ENCODE data around the gene CNTNAP2. TPM values are rescaled to one million over a fixed set of nuclear protein-coding genes. Genes with fewer than 3 reads are reported as not detected.

CNTNAP2 gene
- total RNA-seq, 1 experiment from 2014 or later: 60.0 TPM

DNA sequence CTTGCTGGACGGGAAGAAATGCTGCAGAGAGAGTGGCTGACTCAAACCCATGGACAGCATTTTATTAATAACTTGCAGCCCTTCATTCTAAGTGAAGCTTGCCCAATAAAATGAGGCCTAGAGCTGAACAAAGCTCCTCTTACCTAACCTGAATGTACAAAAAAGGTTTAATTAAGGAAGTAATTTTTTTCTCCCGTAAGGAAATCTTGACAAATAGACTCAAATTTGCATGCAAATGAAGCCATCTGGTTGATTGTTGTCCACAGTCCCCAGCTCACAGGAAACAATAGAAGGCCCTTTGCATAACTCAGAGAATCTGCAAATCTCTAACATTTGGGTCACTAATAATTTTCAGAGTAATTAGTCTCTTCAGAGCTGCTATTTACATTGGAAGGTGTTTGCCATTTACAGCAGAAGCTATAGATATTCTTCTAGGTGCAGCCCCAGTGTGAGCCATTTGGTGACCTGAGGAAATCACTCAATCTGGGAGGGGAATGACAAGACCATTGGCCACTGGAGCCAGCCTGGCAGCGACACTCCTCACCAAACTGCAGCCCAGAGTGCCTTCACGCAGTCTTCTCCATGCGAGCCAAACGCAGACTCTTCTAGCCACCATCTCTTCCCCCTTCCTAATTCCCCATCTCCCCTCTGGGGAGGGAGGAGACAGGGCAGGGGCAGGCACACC is 1991.0 kb downstream of the CNTNAP2 start:
- Histone ChIP-seq H3K27me3 (replicated peaks; ENCODE audit: insufficient read depth, low read depth, low read length, poor library complexity) (no peaks in the 10 kb centered on the region), H3K9me3 (ENCODE audit: low read depth, low read length, poor library complexity, severe bottlenecking) (no peaks in the 10 kb centered on the region), H3K4me3 (ENCODE audit: low read depth, low read length, poor library complexity, severe bottlenecking) (no peak overlapping the region), H3K27ac (ENCODE audit: low read depth, low read length, poor library complexity, severe bottlenecking) (no peak overlapping the region), H3K36me3 (ENCODE audit: insufficient read depth, low read length, poor library complexity, severe bottlenecking) (no peaks in the 10 kb centered on the region), H3K4me1 (ENCODE audit: insufficient read depth, low read length, poor library complexity, severe bottlenecking) (no peaks in the 10 kb centered on the region)
- DNase-seq (ENCODE audit: low spot score): no peak
- ChIA-PET POLR2A (ENCODE audit: low non-redundant PET) (no interaction called here), CTCF (no interaction called here)
- intact Hi-C loops (cut with micrococcal nuclease; ENCODE audit: unreplicated experiment): no loop called here
- BruUV-seq (replicated peaks): no TSS peak
- TF ChIP-seq, protein P1, sequence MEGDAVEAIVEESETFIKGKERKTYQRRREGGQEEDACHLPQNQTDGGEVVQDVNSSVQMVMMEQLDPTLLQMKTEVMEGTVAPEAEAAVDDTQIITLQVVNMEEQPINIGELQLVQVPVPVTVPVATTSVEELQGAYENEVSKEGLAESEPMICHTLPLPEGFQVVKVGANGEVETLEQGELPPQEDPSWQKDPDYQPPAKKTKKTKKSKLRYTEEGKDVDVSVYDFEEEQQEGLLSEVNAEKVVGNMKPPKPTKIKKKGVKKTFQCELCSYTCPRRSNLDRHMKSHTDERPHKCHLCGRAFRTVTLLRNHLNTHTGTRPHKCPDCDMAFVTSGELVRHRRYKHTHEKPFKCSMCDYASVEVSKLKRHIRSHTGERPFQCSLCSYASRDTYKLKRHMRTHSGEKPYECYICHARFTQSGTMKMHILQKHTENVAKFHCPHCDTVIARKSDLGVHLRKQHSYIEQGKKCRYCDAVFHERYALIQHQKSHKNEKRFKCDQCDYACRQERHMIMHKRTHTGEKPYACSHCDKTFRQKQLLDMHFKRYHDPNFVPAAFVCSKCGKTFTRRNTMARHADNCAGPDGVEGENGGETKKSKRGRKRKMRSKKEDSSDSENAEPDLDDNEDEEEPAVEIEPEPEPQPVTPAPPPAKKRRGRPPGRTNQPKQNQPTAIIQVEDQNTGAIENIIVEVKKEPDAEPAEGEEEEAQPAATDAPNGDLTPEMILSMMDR (conservative IDR thresholded peaks at IDR 0.05; ENCODE audit: low read depth, low read length): no peak
- TF ChIP-seq EZH2 (IDR thresholded peaks at IDR 0.05; ENCODE audit: borderline replicate concordance, low read depth, low read length, poor library complexity, severe bottlenecking): no peak

DNA sequence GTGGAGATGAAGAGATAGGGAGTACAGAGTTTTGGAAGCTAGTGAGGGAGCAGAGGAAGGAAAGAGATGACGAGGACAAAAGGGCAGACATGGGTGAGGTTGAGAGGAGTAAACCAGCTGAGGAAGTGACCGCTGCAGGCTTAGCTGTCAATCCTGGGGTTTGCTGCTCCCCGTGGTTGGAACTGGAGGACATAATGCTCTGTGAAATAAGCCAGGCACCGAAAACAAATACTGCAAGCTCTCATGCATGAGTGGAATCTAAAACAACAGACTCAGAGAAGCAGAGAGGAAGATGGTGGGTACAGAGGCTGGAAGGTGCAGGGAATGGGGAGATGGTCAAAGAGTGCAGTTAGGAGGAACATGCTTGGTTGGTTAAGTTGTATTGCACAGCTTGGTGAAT is 1991.8 kb downstream of the CNTNAP2 start:
- Histone ChIP-seq H3K9me3 (ENCODE audit: low read depth, low read length, poor library complexity, severe bottlenecking) (no peaks in the 10 kb centered on the region), H3K27me3 (replicated peaks; ENCODE audit: insufficient read depth, low read depth, low read length, poor library complexity) (no peaks in the 10 kb centered on the region), H3K36me3 (ENCODE audit: insufficient read depth, low read length, poor library complexity, severe bottlenecking) (no peaks in the 10 kb centered on the region), H3K4me3 (ENCODE audit: low read depth, low read length, poor library complexity, severe bottlenecking) (no peak overlapping the region), H3K4me1 (ENCODE audit: insufficient read depth, low read length, poor library complexity, severe bottlenecking) (no peaks in the 10 kb centered on the region), H3K27ac (ENCODE audit: low read depth, low read length, poor library complexity, severe bottlenecking) (no peak overlapping the region)
- POLR2A ChIA-PET (ENCODE audit: low non-redundant PET): no interaction called here
- BruUV-seq (replicated peaks): no TSS peak
- TF ChIP-seq, protein P1 (conservative IDR thresholded peaks at IDR 0.05; ENCODE audit: low read depth, low read length): no peak
- no peak for TF ChIP-seq EZH2 (IDR thresholded peaks at IDR 0.05; ENCODE audit: borderline replicate concordance, low read depth, low read length, poor library complexity, severe bottlenecking)
- CTCF ChIA-PET: no interaction called here
- DNase-seq (ENCODE audit: low spot score): no peak
- intact Hi-C loops (cut with micrococcal nuclease; ENCODE audit: unreplicated experiment): no loop called here

DNA sequence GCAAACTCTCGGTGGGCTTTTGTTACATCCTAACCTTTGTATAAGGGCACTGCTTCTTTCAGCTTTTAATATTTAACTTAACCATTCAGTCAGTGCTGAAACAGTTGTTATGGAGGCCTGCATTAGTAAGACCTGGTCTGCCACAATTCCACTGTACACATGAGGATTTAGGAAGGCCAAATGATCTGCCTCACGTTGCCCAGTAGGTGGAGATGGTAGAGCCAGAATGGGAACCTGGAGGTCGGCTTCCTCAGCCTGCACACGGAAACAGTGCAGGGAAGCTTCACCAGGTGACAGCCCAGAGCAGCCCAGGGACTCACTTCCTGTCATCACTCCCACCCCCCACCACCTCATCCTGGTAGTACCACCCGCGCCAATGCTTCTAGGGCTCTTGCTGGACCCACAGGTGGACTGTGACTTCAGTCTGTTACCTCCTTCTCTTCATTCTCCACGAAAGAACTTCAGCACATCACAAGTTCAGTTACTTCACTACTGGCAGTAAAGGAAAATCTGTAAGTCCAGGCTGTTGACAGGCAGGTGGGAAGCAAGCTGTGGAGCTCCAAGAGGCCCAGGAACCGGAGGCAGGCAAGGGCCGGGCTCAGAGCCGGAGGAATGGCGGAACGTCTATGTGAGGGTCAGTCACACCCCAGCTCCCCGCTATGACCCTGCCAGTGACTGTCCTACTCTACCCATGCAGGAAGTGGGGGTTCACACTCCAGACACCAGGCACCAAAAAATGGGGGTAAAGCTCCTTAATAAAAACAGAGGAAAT is 1993.7 kb downstream of the CNTNAP2 start:
- BruUV-seq (replicated peaks): no TSS peak
- ChIA-PET CTCF (no interaction called here), POLR2A (ENCODE audit: low non-redundant PET) (interaction anchor here (0.7 kb wide), 1 partner anchor 13 kb away, joined by 3 read pairs; no protein-coding TSS in a partner anchor)
- H3K4me1 ChIP-seq (ENCODE audit: insufficient read depth, low read length, poor library complexity, severe bottlenecking): no peaks in the 10 kb centered on the region
- intact Hi-C loops (cut with micrococcal nuclease; ENCODE audit: unreplicated experiment): no loop called here
- no peak overlapping the region for H3K4me3 ChIP-seq (ENCODE audit: low read depth, low read length, poor library complexity, severe bottlenecking)
- no peaks in the 10 kb centered on the region for H3K27me3 ChIP-seq (replicated peaks; ENCODE audit: insufficient read depth, low read depth, low read length, poor library complexity)
- DNase-seq (ENCODE audit: low spot score): peak; percentile 18
- H3K36me3 ChIP-seq (ENCODE audit: insufficient read depth, low read length, poor library complexity, severe bottlenecking): no peaks in the 10 kb centered on the region
- no peaks in the 10 kb centered on the region for H3K9me3 ChIP-seq (ENCODE audit: low read depth, low read length, poor library complexity, severe bottlenecking)
- no peak overlapping the region for H3K27ac ChIP-seq (ENCODE audit: low read depth, low read length, poor library complexity, severe bottlenecking)
- TF ChIP-seq EZH2 (IDR thresholded peaks at IDR 0.05; ENCODE audit: borderline replicate concordance, low read depth, low read length, poor library complexity, severe bottlenecking): no peak
- TF ChIP-seq, protein P1 (conservative IDR thresholded peaks at IDR 0.05; ENCODE audit: low read depth, low read length): peak; percentile 33; the same call in 1 of the 2 replicates
